Transverse colon (tissue), 4 donors: ENCODE results near the gene ACTL6B.

Experiments
- EP300 ChIP-seq: sonication (generic); formaldehyde crosslinking; IDR thresholded peaks from one replicate; pipeline ENCODE4 v1.6.1; 2017; ENCODE audit warnings: antibody characterized with exemption, low read depth
- POLR2A ChIP-seq: fragments of 450-650 bp; IDR thresholded peaks from one replicate; pipeline ENCODE4 v1.6.1; 2016; ENCODE audit warnings: antibody characterized with exemption, mild to moderate bottlenecking, moderate library complexity
- POLR2AphosphoS5 ChIP-seq, 3 donors: sonication (generic); formaldehyde crosslinking; IDR thresholded peaks; one replicate each; pipeline ENCODE4 v1.6.1; 2016; ENCODE audit warnings: antibody characterized with exemption in 3 of 3
- TF ChIP-seq, protein P1 (sequence below), 5 experiments: fragments of 200-600 bp in 3 of 5; fragments of 450-650 bp in 2 of 5; sonication (generic) in 3 of 5; IDR thresholded peaks; 1 replicate in 2 of 5; 2 replicates in 3 of 5; pipeline ENCODE4 v1.5.1; 2016 to 2017; ENCODE audit warnings: antibody characterized with exemption in 5 of 5, inconsistent platforms in 3 of 5, mild to moderate bottlenecking in 2 of 5, moderate library complexity in 1 of 5

DNA sequence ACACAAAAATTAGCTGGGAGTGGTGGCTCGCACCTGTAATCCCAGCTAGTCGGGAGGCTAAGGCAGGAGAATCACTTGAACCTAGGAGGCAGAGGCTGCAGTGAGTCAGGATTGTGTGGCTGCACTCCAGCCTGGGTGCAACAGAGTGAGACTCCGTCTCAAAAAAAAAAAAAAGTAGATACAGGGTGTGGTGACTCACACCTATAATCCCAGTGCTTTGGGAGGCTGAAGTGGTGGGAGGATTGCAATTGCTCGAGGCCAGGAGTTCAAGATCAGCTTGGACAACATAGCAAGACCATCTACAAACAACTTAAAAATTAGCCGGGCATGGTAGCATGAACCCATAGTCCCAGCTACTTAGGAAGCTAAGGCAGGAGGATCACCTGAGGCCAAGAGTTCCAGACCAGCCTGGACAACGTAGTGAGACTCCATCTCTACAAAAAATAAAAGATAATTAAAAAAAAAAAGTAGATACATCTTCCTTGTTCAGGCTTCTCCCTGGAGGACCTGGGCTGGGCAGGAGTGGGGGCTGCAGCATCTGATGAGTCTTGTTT lies 41.9 kb downstream of the ACTL6B start:
- TF ChIP-seq, protein P1, sequence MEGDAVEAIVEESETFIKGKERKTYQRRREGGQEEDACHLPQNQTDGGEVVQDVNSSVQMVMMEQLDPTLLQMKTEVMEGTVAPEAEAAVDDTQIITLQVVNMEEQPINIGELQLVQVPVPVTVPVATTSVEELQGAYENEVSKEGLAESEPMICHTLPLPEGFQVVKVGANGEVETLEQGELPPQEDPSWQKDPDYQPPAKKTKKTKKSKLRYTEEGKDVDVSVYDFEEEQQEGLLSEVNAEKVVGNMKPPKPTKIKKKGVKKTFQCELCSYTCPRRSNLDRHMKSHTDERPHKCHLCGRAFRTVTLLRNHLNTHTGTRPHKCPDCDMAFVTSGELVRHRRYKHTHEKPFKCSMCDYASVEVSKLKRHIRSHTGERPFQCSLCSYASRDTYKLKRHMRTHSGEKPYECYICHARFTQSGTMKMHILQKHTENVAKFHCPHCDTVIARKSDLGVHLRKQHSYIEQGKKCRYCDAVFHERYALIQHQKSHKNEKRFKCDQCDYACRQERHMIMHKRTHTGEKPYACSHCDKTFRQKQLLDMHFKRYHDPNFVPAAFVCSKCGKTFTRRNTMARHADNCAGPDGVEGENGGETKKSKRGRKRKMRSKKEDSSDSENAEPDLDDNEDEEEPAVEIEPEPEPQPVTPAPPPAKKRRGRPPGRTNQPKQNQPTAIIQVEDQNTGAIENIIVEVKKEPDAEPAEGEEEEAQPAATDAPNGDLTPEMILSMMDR (IDR thresholded peaks at IDR 0.05) = no peak
- TF ChIP-seq POLR2A (no peak), EP300 (no peak), POLR2AphosphoS5 (IDR thresholded peaks at IDR 0.05) (no peak)
